Vagina (tissue), 2 donors: Measurements from ENCODE around the gene VASN.

Experiments
- CTCF ChIP-seq, 3 experiments: fragments of 450-650 bp in 2 of 3; fragments of 200-600 bp in 1 of 3; sonication (generic) in 1 of 3; IDR thresholded peaks; one replicate each; pipeline ENCODE4 v1.5.1; 2017 to 2019; ENCODE audit warnings: antibody characterized with exemption in 3 of 3, mild to moderate bottlenecking in 2 of 3, moderate library complexity in 2 of 3
- POLR2A ChIP-seq, 2 donors: fragments of 450-650 bp; IDR thresholded peaks; one replicate each; pipeline ENCODE4 v1.6.1; 2017; ENCODE audit warnings: antibody characterized with exemption in 2 of 2, mild to moderate bottlenecking in 2 of 2, moderate library complexity in 2 of 2
- POLR2AphosphoS5 ChIP-seq, 2 donors: sonication (generic); formaldehyde crosslinking; IDR thresholded peaks; one replicate each; pipeline ENCODE4 v1.9.0; 2017; ENCODE audit warnings: antibody characterized with exemption in 2 of 2, mild to moderate bottlenecking in 2 of 2, low read depth in 1 of 2; ENCODE audit not compliant: insufficient read depth in 1 of 2

- TF ChIP-seq CTCF (IDR thresholded peaks at IDR 0.05) (peak in 2 of 3 experiments; percentile 12 to 48), POLR2AphosphoS5 (IDR thresholded peaks at IDR 0.05; ENCODE audit: insufficient read depth in 1 of 2, low read depth in 1 of 2) (peak in 1 of 2 donors; percentile 63), POLR2A (IDR thresholded peaks at IDR 0.05) (no peak)
Measured at GRCh38 chr16:4328046-4328781, 43.4 kb upstream of the VASN start.
